ENCODE data around the gene IL17C. TPM values are rescaled to one million over a fixed set of nuclear protein-coding genes. Genes with fewer than 3 reads are reported as not detected.

Gene IL17C
- polyA plus RNA-seq, 1 of the 3 experiments (the other 2 are of a cell fraction), result 0.07 TPM

GRCh38 chr16:88658714-88659113 is 20.3 kb downstream of the IL17C start:
- WGBS (ENCODE audit: low lambda C conversion rate), result 93% methylated on average over 15 of the region's 15 CpGs
- no peaks in the 10 kb centered on the region for H3K27me3 ChIP-seq (ENCODE audit: insufficient read depth)
- H3K4me2 ChIP-seq, result no peak overlapping the region
- H3F3A ChIP-seq (replicated peaks; ENCODE audit: insufficient read depth), result peaks cover 4% of the 10 kb centered on the region
- no peaks in the 10 kb centered on the region for H3K9me3 ChIP-seq
- no peak overlapping the region for H3K27ac ChIP-seq (ENCODE audit: low read depth in 2 of 2, low read length in 1 of 2)
- ChIA-PET CTCF (no interaction called here), POLR2A (no interaction called here)
- no peaks in the 10 kb centered on the region for H3K9me2 ChIP-seq
- no peak overlapping the region for H3K4me3 ChIP-seq (ENCODE audit: low read depth in 2 of 2, low read length in 1 of 2)
- H2AFZ ChIP-seq (ENCODE audit: low read depth), result no peak overlapping the region
- DNase-seq, result no peak
- TF ChIP-seq CHD2 (IDR thresholded peaks at IDR 0.05; ENCODE audit: low read length, partially characterized antibody), result no peak
- no peak for TF ChIP-seq TEAD4 (IDR thresholded peaks at IDR 0.05; ENCODE audit: borderline replicate concordance, insufficient read depth)
- TF ChIP-seq EZH2phosphoT487 (IDR thresholded peaks at IDR 0.05; ENCODE audit: borderline replicate concordance, low read depth), result no peak
- no peak for TF ChIP-seq SIN3A (IDR thresholded peaks at IDR 0.05; ENCODE audit: borderline replicate concordance, low read depth, low read length)
- TF ChIP-seq FOXM1 (IDR thresholded peaks at IDR 0.05; ENCODE audit: low read depth), result no peak
- no peak for TF ChIP-seq RFX5 (IDR thresholded peaks at IDR 0.05; ENCODE audit: low read length)
- TF ChIP-seq MAX (IDR thresholded peaks at IDR 0.05; ENCODE audit: low read depth), result no peak
- peaks cover 11% of the 10 kb centered on the region for H3K79me2 ChIP-seq (ENCODE audit: insufficient read depth)
- H3K36me3 ChIP-seq (replicated peaks in 1 of 2; ENCODE audit: control insufficient read depth in 1 of 2, insufficient read depth in 2 of 2, low read length in 1 of 2), result peaks cover 0 to 8% of the 10 kb centered on the region in 2 experiments
- H4K20me1 ChIP-seq (ENCODE audit: insufficient read depth), result no peaks in the 10 kb centered on the region
- H3K9ac ChIP-seq, result no peak overlapping the region
- H3K4me1 ChIP-seq (ENCODE audit: control insufficient read depth in 1 of 2, insufficient read depth in 2 of 2, low read depth in 1 of 2, low read length in 1 of 2), result peaks cover 0 to 5% of the 10 kb centered on the region in 2 experiments; a peak in 1 of 4 replicates

GRCh38 chr16:88659160-88659559 is 20.8 kb downstream of the IL17C start:
- POLR2A ChIA-PET, result no interaction called here
- peaks cover 11% of the 10 kb centered on the region for H3K79me2 ChIP-seq (ENCODE audit: insufficient read depth)
- DNase-seq, result no peak

More at GRCh38 chr16:88659160-88659559, 20.8 kb downstream of the IL17C start:
- Histone ChIP-seq H3K4me3 (ENCODE audit: low read depth in 2 of 2, low read length in 1 of 2) (no peak overlapping the region), H3K9me2 (no peaks in the 10 kb centered on the region), H3K27me3 (ENCODE audit: insufficient read depth) (no peaks in the 10 kb centered on the region), H2AFZ (ENCODE audit: low read depth) (no peak overlapping the region), H3K4me1 (ENCODE audit: control insufficient read depth in 1 of 2, insufficient read depth in 2 of 2, low read depth in 1 of 2, low read length in 1 of 2) (peaks cover 0 to 5% of the 10 kb centered on the region in 2 experiments; a peak in 1 of 4 replicates), H3K9ac (no peak overlapping the region), H3K27ac (ENCODE audit: low read depth in 2 of 2, low read length in 1 of 2) (no peak overlapping the region), H3K9me3 (no peaks in the 10 kb centered on the region), H3K36me3 (replicated peaks in 1 of 2; ENCODE audit: control insufficient read depth in 1 of 2, insufficient read depth in 2 of 2, low read length in 1 of 2) (peaks cover 0 to 8% of the 10 kb centered on the region in 2 experiments), H4K20me1 (ENCODE audit: insufficient read depth) (no peaks in the 10 kb centered on the region), H3F3A (replicated peaks; ENCODE audit: insufficient read depth) (peaks cover 4% of the 10 kb centered on the region), H3K4me2 (no peak overlapping the region)
- CTCF ChIA-PET, result no interaction called here
- TF ChIP-seq MAX (IDR thresholded peaks at IDR 0.05; ENCODE audit: low read depth) (no peak), USF2 (IDR thresholded peaks at IDR 0.05; ENCODE audit: borderline replicate concordance, low read depth, low read length) (no peak), SMC3 (IDR thresholded peaks at IDR 0.05; ENCODE audit: low read depth, low read length) (no peak), CTCF (IDR thresholded peaks at IDR 0.05) (no peak), NRF1 (IDR thresholded peaks at IDR 0.05; ENCODE audit: low read depth, low read length) (no peak), ZBTB33 (IDR thresholded peaks at IDR 0.05; ENCODE audit: borderline replicate concordance, low read depth) (no peak)
- 92% methylated on average over 11 of the region's 25 CpGs for WGBS (ENCODE audit: low lambda C conversion rate)

All from SK-N-SH (cell line).